ENCODE data around the gene SRC.

Gene SRC

GRCh38 chr20:37426106-37426505, 80.2 kb downstream of the SRC start:
- Histone ChIP-seq H3K4me3 (no peak overlapping the region), H3K27ac (no peak overlapping the region)

GRCh38 chr20:37426978-37427377, 81.0 kb downstream of the SRC start:
- H3K27ac ChIP-seq, result no peak overlapping the region

DNA sequence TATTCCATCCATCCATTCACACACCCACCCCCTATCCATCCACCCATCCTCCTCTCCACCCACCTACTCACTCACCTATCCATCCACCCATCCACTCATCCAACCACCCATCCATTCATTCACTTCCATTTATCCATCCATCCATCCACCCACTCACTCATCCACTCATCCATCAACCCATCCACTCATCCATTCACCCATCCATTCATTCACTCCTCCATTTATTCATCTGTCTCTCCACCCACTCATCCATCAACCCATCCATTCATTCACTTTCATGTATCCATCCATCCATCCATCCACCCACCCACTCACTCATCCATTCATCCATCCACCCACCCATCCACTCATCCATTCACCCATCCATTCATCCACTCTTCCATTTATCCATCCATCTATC, 84.1 kb downstream of the SRC start:
- H3K4me3 ChIP-seq, result no peak overlapping the region
- no peak overlapping the region for H3K27ac ChIP-seq

More at GRCh38 chr20:37426978-37427377, 81.0 kb downstream of the SRC start:
- H3K4me3 ChIP-seq, result no peak overlapping the region

DNA sequence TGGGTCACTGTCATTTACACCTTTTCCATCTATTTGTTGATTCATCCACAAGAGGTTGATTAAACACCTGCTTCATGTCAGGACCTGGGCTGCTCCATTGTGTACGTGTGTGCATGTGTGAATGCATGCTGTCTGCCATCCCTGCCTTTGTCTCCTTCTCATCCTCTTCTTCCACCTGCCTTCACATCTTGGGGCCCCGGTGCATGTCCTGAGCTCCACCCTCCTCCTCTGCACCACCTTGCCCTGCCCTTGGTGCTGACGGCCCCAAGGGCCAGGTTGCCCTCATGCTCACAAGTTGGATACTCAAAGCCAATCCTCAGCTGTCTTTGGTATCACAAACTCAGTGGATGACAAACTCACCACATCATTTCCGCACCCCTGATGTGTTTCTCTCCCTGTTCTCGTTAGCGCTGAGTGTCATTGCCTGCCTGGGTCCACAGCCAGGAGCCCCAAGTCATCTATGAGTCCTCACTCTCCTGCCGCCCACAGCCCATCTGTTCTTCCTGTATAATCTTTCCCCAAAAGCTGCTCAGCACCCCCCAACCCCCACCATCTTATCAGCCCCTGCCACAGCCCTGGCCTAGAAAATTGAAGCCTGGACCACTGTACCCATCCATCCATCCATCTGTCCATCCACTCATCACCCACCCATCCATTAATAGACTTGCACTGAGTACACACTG, 85.0 kb downstream of the SRC start:
- Histone ChIP-seq H3K4me3 (no peak overlapping the region), H3K27ac (no peak overlapping the region)

DNA sequence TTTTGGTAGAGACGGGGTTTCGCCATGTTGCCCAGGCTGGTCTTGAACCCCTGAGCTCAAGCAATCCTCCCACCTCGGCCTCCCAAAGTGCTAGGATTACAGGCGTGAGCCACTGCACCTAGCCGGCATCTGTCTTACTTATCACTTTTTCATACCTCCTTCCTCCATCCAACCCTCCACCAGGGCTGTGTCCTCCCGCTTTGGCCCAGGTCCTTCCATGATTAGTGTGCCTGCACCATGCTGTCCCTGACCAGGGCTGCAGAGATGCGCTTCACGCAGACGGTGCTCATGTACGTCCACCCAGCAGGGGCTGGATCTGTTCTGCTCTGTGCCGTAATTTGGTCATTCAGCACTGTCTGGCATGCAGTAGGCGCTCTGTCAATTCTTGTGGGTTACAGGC, 85.8 kb downstream of the SRC start:
- Histone ChIP-seq H3K4me3 (no peak overlapping the region), H3K27ac (no peak overlapping the region)

GRCh38 chr20:37432606-37433005, 86.7 kb downstream of the SRC start:
- no peak overlapping the region for H3K4me3 ChIP-seq
- H3K27ac ChIP-seq, result no peak overlapping the region

DNA sequence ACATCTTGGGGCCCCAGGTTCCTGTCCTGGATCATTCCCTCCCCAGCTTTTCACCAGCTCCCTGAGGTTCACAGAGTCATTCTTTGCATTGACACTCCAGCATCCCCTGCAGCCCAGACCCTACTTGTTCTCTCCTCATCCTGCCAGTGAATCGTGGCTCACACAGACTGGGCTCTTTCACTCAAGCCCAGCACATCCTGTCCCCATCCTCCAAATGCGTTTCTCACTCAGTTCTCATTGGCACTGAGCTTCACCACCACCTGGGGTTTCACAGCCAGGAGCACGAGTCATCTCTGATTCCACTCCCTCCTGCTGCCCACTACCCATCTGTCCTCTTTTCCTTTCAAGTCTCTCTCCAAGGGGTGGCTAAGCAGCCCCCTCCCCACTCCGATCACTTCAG, 89.7 kb downstream of the SRC start:
- H3K4me3 ChIP-seq, result no peak overlapping the region
- no peak overlapping the region for H3K27ac ChIP-seq

- H3K27ac ChIP-seq, result no peak overlapping the region
- H3K4me3 ChIP-seq, result no peak overlapping the region
Measured at GRCh38 chr20:37436527-37437186, 90.7 kb downstream of the SRC start.

- no peak overlapping the region for H3K4me3 ChIP-seq
- H3K27ac ChIP-seq, result no peak overlapping the region
Measured at GRCh38 chr20:37437676-37438075, 91.7 kb downstream of the SRC start.

GRCh38 chr20:37438464-37439222, 92.7 kb downstream of the SRC start:
- H3K4me3 ChIP-seq, result no peak overlapping the region
- H3K27ac ChIP-seq, result no peak overlapping the region

DNA sequence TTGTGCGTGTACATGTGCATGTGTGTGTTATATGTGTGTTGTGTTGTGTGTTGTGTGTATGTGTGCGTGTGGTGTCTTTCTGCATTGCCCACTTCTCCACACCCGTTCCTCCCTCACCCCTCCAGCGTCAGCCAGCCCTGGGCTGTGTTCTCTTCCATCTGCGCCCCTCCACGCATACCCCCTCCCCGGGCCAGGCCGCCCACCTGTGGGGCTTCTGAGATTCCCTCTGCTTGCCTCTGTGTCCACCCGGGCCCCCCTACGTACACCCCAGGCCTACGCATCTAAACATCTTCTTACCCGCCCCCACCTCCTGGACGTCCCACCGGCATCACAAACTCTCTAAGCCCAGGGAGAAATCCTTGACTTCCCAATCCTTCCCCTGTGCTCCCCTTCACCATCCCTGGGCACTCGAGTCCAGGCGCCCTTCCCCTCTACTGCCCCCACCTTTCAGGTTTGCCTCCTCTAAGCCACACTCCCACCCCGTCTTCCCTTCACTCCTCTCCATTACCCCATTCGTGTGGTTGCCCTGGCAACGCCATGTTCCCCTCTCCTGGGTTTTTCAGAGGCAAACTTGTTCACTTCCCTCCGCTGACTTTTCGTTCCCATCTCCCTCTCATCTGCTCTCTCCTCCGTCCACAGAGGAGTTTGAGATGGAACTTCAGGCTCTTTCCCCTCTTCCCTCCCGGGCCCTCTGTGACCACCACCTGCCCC, 93.4 kb downstream of the SRC start:
- no peak overlapping the region for H3K27ac ChIP-seq
- H3K4me3 ChIP-seq, result no peak overlapping the region

DNA sequence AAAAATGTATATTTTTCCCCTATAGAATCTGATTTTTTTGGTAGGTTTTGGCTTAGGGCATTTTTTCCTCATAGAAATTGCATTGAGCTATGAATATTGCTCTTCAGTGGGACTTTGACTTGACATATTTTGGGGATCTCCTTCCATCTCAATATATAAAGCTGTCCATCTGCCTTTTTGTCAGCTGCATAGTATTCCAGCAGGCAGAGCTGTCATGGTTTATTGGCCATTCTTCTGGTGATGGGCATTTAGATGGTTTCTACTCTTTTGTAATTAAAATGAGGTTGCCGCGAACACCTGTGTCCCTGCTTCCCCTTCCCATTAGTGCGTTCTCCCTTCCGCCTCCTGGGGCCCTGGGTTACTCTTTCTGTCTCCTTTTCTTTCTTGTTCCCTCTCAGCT, 95.1 kb downstream of the SRC start:
- H3K27ac ChIP-seq, result no peak overlapping the region
- no peak overlapping the region for H3K4me3 ChIP-seq

DNA sequence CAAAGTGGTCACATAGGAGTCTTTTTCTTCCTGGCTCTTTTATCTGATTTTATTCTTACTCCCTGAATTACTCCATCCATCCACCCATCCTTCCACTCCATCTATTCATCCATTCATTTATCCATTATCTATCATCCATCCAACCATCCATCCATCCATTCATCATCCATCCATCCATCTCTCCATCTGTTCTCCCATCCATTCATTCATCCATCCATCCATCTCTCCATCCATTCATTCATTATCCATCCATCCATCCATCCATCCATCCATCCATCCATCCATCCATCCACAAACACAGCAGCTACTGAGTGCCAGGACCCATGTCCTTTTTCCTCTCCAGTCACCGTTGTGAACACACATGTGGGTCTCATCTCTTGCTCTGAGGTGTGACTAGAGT, 96.6 kb downstream of the SRC start:
- no peak overlapping the region for H3K4me3 ChIP-seq

GRCh38 chr20:37442986-37443385, 97.0 kb downstream of the SRC start:
- H3K4me3 ChIP-seq, result no peak overlapping the region
- no peak overlapping the region for H3K27ac ChIP-seq

More for the DNA sequence above, 96.6 kb downstream of the SRC start:
- H3K27ac ChIP-seq, result no peak overlapping the region

DNA sequence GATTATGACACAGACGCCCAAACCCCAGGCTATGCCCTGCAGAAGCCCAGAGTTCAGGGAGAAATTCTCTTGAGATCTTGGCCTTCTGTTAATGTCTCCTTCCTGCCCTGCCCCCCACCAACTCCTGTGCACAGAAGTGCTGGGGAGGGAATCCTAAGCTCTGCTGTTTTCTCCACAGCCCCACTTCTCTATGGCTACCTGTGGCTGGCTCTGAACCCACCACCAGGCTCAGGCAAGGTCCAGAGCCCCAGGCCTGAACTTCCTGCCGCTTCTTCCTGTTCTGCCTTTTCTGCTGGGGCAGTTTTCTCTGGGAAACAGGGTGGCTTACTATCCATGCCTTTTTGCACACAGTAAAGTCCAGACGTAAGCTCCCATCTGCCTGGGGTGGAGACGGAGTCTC, 97.7 kb downstream of the SRC start:
- Histone ChIP-seq H3K4me3 (no peak overlapping the region), H3K27ac (no peak overlapping the region)

- H3K4me3 ChIP-seq, result no peak overlapping the region
- H3K27ac ChIP-seq, result no peak overlapping the region
Measured at GRCh38 chr20:37445041-37445440, 99.1 kb downstream of the SRC start.

DNA sequence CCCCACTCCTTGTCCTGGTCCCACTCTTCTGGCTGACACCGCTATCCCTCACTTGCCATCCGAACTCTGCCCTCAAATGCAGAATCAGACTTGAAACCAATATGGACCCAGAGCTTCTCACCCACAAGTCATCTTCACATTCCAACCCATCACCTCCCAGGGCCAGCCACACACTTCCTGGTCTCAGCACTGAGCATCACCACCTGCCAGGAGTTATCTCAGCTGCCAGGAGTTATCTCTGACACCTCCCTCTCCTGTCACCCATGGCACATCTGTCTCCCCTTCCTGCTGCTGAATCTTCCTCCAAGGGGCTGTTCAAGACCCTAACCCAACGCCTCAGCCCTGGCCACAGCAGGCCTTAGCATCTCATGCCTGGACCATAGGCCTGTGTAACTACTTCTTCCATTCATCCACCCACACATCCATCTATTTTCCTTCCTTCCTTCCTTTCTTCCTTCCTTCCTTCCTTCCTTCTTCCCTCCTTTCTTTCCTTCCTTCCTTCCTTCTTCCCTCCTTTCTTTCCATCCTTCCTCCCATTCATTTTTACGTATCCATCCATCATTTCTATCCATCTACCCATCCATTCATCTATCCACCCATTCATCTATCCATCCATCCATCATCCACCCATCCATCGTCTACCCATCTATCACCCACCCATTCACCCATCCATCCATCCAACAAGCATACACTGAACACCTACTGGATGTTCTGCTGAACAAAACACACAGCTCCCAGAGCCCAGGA, 100.5 kb downstream of the SRC start:
- Histone ChIP-seq H3K27ac (no peak overlapping the region), H3K4me3 (no peak overlapping the region)

- Histone ChIP-seq H3K4me3 (no peak overlapping the region), H3K27ac (no peak overlapping the region)
Measured at GRCh38 chr20:37447688-37448087, 101.7 kb downstream of the SRC start.

- H3K27ac ChIP-seq, result no peak overlapping the region
- H3K4me3 ChIP-seq, result no peak overlapping the region
Measured at GRCh38 chr20:37449276-37449675, 103.3 kb downstream of the SRC start.

DNA sequence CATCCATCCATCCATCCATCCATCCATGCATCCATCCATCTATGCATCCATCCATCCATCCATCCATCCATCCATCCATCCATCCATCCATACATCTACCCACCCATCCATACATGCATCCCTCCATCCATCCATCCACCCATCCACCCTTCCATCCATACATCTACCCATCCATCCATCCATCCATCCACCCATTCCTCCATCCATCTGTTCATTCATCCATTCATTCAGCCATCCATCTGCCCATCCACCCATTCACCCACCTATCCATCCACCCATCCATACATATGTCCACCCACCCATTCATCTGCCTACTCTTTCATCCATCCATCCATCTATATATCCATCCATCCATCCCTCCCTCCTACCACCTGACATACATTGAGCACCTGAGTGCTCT, 104.4 kb downstream of the SRC start:
- Histone ChIP-seq H3K4me3 (no peak overlapping the region), H3K27ac (no peak overlapping the region)
